Fibroblast of lung (primary cell): ENCODE measurements around the gene RNF113A. TPM values are rescaled to one million over a fixed set of nuclear protein-coding genes. Genes with fewer than 3 reads are reported as not detected.
A peak's percentile ranks its signal among the peaks of the same experiment; 100 is the strongest.

Experiments used
- DNase-seq, 2 donors: peaks; one replicate each; pipeline versions ENCODE4 v3.0.0 to v3.0.0-alpha.2; 2010; ENCODE audit warnings: low read depth in 2 of 2
- H2AFZ ChIP-seq: 2 replicates; pipeline ENCODE4 v1.5.1; 2012; ENCODE audit warnings: low read length, control low read depth, inconsistent platforms
- H3K27ac ChIP-seq: 2 replicates; pipeline ENCODE4 v1.5.1; 2011; ENCODE audit warnings: low read length, control low read depth; ENCODE audit not compliant: insufficient read depth
- H3K27me3 ChIP-seq: 2 replicates; pipeline ENCODE4 v1.5.1; 2011; ENCODE audit warnings: mild to moderate bottlenecking, low read length; ENCODE audit not compliant: control insufficient read depth, insufficient read depth
- H3K36me3 ChIP-seq: 2 replicates; pipeline ENCODE4 v1.5.1; 2011; ENCODE audit warnings: low read length; ENCODE audit not compliant: control insufficient read depth, insufficient read depth
- H3K4me1 ChIP-seq: 2 replicates; pipeline ENCODE4 v1.5.1; 2011; ENCODE audit warnings: low read length; ENCODE audit not compliant: control insufficient read depth, insufficient read depth; ENCODE audit errors: extremely low read depth
- H3K4me2 ChIP-seq: 2 replicates; pipeline ENCODE4 v1.5.1; 2011; ENCODE audit warnings: low read length, control low read depth; ENCODE audit not compliant: insufficient read depth; ENCODE audit errors: extremely low read depth
- H3K4me3 ChIP-seq, 4 experiments: fragments of 200-600 bp in 1 of 4; sonication (generic) in 1 of 4; replicated peaks in 1 of 4; 2 replicates each; pipeline ENCODE4 v1.5.1; 2011 to 2016; ENCODE audit warnings: low read length in 4 of 4, low read depth in 3 of 4, mild to moderate bottlenecking in 3 of 4, control low read depth in 2 of 4, inconsistent platforms in 1 of 4, mixed read lengths in 1 of 4; ENCODE audit not compliant: insufficient read depth in 1 of 4; ENCODE audit errors: control extremely low read depth in 1 of 4
- H3K79me2 ChIP-seq: 2 replicates; pipeline ENCODE4 v1.5.1; 2012; ENCODE audit warnings: mild to moderate bottlenecking, low read length, inconsistent platforms; ENCODE audit not compliant: control insufficient read depth, insufficient read depth
- H3K9ac ChIP-seq: 2 replicates; pipeline ENCODE4 v1.5.1; 2011; ENCODE audit warnings: mild to moderate bottlenecking, low read length, control low read depth; ENCODE audit not compliant: insufficient read depth
- H3K9me3 ChIP-seq: 2 replicates; pipeline ENCODE4 v1.5.1; 2012; ENCODE audit warnings: low read depth, low read length; ENCODE audit not compliant: control insufficient read depth, insufficient read depth
- H4K20me1 ChIP-seq: 2 replicates; pipeline ENCODE4 v1.5.1; 2011; ENCODE audit warnings: low read length; ENCODE audit not compliant: control insufficient read depth, insufficient read depth; ENCODE audit errors: extremely low read depth
- CTCF ChIP-seq, 2 donors: IDR thresholded peaks in 1 of 2; conservative IDR thresholded peaks in 1 of 2; 1 replicate in 1 of 2; 2 replicates in 1 of 2; pipeline ENCODE4 v1.5.1; 2011 to 2012; ENCODE audit warnings: low read length in 2 of 2, control low read depth in 1 of 2, inconsistent platforms in 1 of 2, low read depth in 1 of 2, mild to moderate bottlenecking in 1 of 2
- EZH2 ChIP-seq: IDR thresholded peaks from 2 replicates; pipeline ENCODE4 v1.5.1; 2012; ENCODE audit warnings: low read length, control low read depth, mild to moderate bottlenecking; ENCODE audit errors: missing control alignments
- polyA plus RNA-seq, 2 donors: library from polyadenylated mRNA; depleted of rRNA in 1 of 2; stranded (reverse) in 1 of 2; unstranded in 1 of 2; fragments of >200 nt; gene quantifications; 2 replicates each; pipeline ENCODE4 v1.2.1, GENCODE V29; 2011 to 2012; ENCODE audit warnings: missing spikeins in 1 of 2
- total RNA-seq: library from RNA; depleted of rRNA; stranded (reverse); fragments of >200 nt; gene quantifications from 2 replicates; pipeline ENCODE4 v1.2.1, GENCODE V29; 2014

RNF113A gene
- total and polyA plus RNA-seq, 2 donors (not counting 1 experiment from before 2014, with no cell fraction given): 12.4 to 18.8 TPM

- DNase-seq: peak; percentile 49 to 51
- TF ChIP-seq EZH2 (no peak), CTCF (conservative IDR thresholded peaks at IDR 0.05 in 1 of 2, IDR thresholded peaks at IDR 0.05 in 1 of 2; ENCODE audit: low read depth in 1 of 2, low read length in 2 of 2) (peak; percentile 42 to 64)
These were observed 16.3 kb upstream of the RNF113A start for GRCh38 chrX:119887721-119888425.

GRCh38 chrX:119885554-119886428 is 14.3 kb upstream of the RNF113A start:
- no peak overlapping the region for H3K4me2 ChIP-seq
- H3K36me3 ChIP-seq: no peaks in the 10 kb centered on the region
- no peaks in the 10 kb centered on the region for H3K79me2 ChIP-seq
- H2AFZ ChIP-seq: no peak overlapping the region
- no peaks in the 10 kb centered on the region for H3K4me1 ChIP-seq
- no peaks in the 10 kb centered on the region for H4K20me1 ChIP-seq
- H3K27me3 ChIP-seq: no peaks in the 10 kb centered on the region
- no peaks in the 10 kb centered on the region for H3K9me3 ChIP-seq
- no peak overlapping the region for H3K27ac ChIP-seq
- DNase-seq: peak in 1 of 2 donors; percentile 45
- no peak for TF ChIP-seq CTCF (conservative IDR thresholded peaks at IDR 0.05 in 1 of 2, IDR thresholded peaks at IDR 0.05 in 1 of 2; ENCODE audit: low read depth in 1 of 2, low read length in 2 of 2)
- TF ChIP-seq EZH2: no peak
- H3K4me3 ChIP-seq: no peak overlapping the region
- H3K9ac ChIP-seq: no peak overlapping the region

More at GRCh38 chrX:119887721-119888425, 16.3 kb upstream of the RNF113A start:
- Histone ChIP-seq H3K4me3 (peak overlapping the region in 2 of 4 experiments; percentile 24 to 33), H3K9me3 (no peaks in the 10 kb centered on the region), H3K79me2 (no peaks in the 10 kb centered on the region), H3K27me3 (no peaks in the 10 kb centered on the region), H4K20me1 (no peaks in the 10 kb centered on the region), H3K4me2 (peak overlapping the region; percentile 35), H2AFZ (peak overlapping the region; percentile 55), H3K27ac (no peak overlapping the region), H3K36me3 (no peaks in the 10 kb centered on the region), H3K9ac (no peak overlapping the region), H3K4me1 (no peaks in the 10 kb centered on the region)
